HCT116 (cell line): Measurements from ENCODE around the gene EXOC6B. TPM values are rescaled to one million over a fixed set of nuclear protein-coding genes. Genes with fewer than 3 reads are reported as not detected.

Experiments used
- ATAC-seq: fragments of 200-7000 bp; cut with Tn5 transposase; 2 replicates; pipeline ENCODE4 v1.9.1; 2020; ENCODE audit warnings: mild to moderate bottlenecking, moderate library complexity
- BruUV-seq: library from RNA; stranded (reverse); fragments of 400-500 nt; replicated peaks from 2 replicates; lab custom pipeline; 2021; lab: Mats Ljungman, UMichigan
- CTCF ChIA-PET: fragments of 300-600 bp; sonication (Branson Sonifier 250); formaldehyde crosslinking; loops from one replicate; lab custom pipeline; 2021; ENCODE audit warnings: antibody characterized with exemption; lab: Charles Lee
- POLR2A ChIA-PET: fragments of 300-600, 350-600 bp; sonication (Branson Sonifier 250); formaldehyde crosslinking; loops from one replicate; lab custom pipeline; 2021; ENCODE audit warnings: antibody characterized with exemption; lab: Charles Lee
- RAD21 ChIA-PET, 2 experiments: fragments of 300-600 bp; sonication (Branson Sonifier 250); formaldehyde crosslinking; loops; one replicate each; lab custom pipeline; 2023; ENCODE audit warnings: low total read pairs in 2 of 2; ENCODE audit not compliant: uncharacterized antibody in 2 of 2, unreplicated experiment in 2 of 2, low non-redundant PET in 1 of 2; lab: Charles Lee
- DNase-seq: peaks from one replicate; pipeline ENCODE4 v3.0.0-alpha.2; 2010; ENCODE audit warnings: low read depth, low spot score
- H2AFZ ChIP-seq: fragments of 200-600 bp; shearing (Covaris generic), sonication (generic); 2 replicates; pipeline ENCODE4 v1.6.1; 2017; ENCODE audit warnings: low read depth, mixed run types, mixed read lengths, antibody characterized with exemption, low read length; ENCODE audit not compliant: poor library complexity, severe bottlenecking
- H3K27ac ChIP-seq: 2 replicates; pipeline ENCODE4 v1.5.1; 2012; ENCODE audit warnings: low read depth, low read length
- H3K27me3 ChIP-seq: fragments of 200-600 bp; sonication (generic); 2 replicates; pipeline ENCODE4 v1.6.1; 2016; ENCODE audit warnings: mixed run types, low read length, mixed read lengths; ENCODE audit not compliant: insufficient read depth
- H3K36me3 ChIP-seq, 2 experiments: fragments of 200-500 bp in 1 of 2; fragments of 200-600 bp in 1 of 2; sonication (Bioruptor generic) in 1 of 2; sonication (generic) in 1 of 2; 2 replicates each; pipeline versions ENCODE4 v1.5.1 to v1.6.1; 2014 to 2016; ENCODE audit warnings: low read length in 2 of 2, inconsistent platforms in 1 of 2, mixed read lengths in 1 of 2, mixed run types in 1 of 2; ENCODE audit not compliant: insufficient read depth in 2 of 2, control insufficient read depth in 1 of 2
- H3K4me1 ChIP-seq, 2 experiments: fragments of 200-600 bp in 1 of 2; sonication (generic) in 1 of 2; 2 replicates each; pipeline versions ENCODE4 v1.5.1 to v1.6.1; 2012 to 2017; ENCODE audit warnings: low read length in 2 of 2, inconsistent platforms in 1 of 2, mild to moderate bottlenecking in 1 of 2, mixed read lengths in 1 of 2, mixed run types in 1 of 2, moderate library complexity in 1 of 2; ENCODE audit not compliant: insufficient read depth in 2 of 2, control insufficient read depth in 1 of 2
- H3K4me2 ChIP-seq: fragments of 200-600 bp; sonication (generic); 2 replicates; pipeline ENCODE4 v1.6.1; 2017; ENCODE audit warnings: mixed run types, low read length, mixed read lengths
- H3K4me3 ChIP-seq, 2 experiments: fragments of 200-600 bp in 1 of 2; sonication (generic) in 1 of 2; replicated peaks in 1 of 2; 2 replicates each; pipeline ENCODE4 v1.5.1; 2011 to 2016; ENCODE audit warnings: low read length in 2 of 2, control low read depth in 1 of 2, low read depth in 1 of 2, mild to moderate bottlenecking in 1 of 2, mixed read lengths in 1 of 2, mixed run types in 1 of 2
- H3K79me2 ChIP-seq: fragments of 200-600 bp; sonication (generic); 2 replicates; pipeline ENCODE4 v1.6.1; 2017; ENCODE audit warnings: mild to moderate bottlenecking, mixed run types, low read length, moderate library complexity, mixed read lengths; ENCODE audit not compliant: insufficient read depth
- H3K9ac ChIP-seq: fragments of 200-600 bp; sonication (generic); 2 replicates; pipeline ENCODE4 v1.6.1; 2016; ENCODE audit warnings: low read length, mixed read lengths
- H3K9me2 ChIP-seq: fragments of 200-600 bp; sonication (generic), shearing (Covaris generic); 2 replicates; pipeline ENCODE4 v1.6.1; 2017; ENCODE audit warnings: mixed run types, mild to moderate bottlenecking, moderate library complexity; ENCODE audit not compliant: insufficient read depth
- H3K9me3 ChIP-seq, 2 experiments: fragments of 200-500 bp in 1 of 2; fragments of 200-600 bp in 1 of 2; sonication (Bioruptor generic) in 1 of 2; sonication (generic) in 1 of 2; 2 replicates each; pipeline ENCODE4 v1.6.1; 2014 to 2017; ENCODE audit warnings: low read length in 2 of 2, mixed read lengths in 2 of 2, inconsistent platforms in 1 of 2, low read depth in 1 of 2, mild to moderate bottlenecking in 1 of 2, mixed run types in 1 of 2, moderate library complexity in 1 of 2; ENCODE audit not compliant: control insufficient read depth in 1 of 2, insufficient read depth in 1 of 2
- H4K20me1 ChIP-seq: fragments of 200-600 bp; sonication (generic), shearing (Covaris generic); 2 replicates; pipeline ENCODE4 v1.6.1; 2017; ENCODE audit warnings: mixed run types, mild to moderate bottlenecking, moderate library complexity; ENCODE audit not compliant: insufficient read depth
- CEBPB ChIP-seq: IDR thresholded peaks from 2 replicates; pipeline ENCODE4 v1.6.1; 2012; ENCODE audit warnings: low read depth
- EGR1 ChIP-seq: IDR thresholded peaks from 2 replicates; pipeline ENCODE4 v1.6.1; 2012; ENCODE audit warnings: low read depth
- ELF1 ChIP-seq: IDR thresholded peaks from 2 replicates; pipeline ENCODE4 v1.6.1; 2012; ENCODE audit warnings: low read depth, borderline replicate concordance
- EZH2 ChIP-seq: fragments of 200-600 bp; sonication (generic); IDR thresholded peaks from 2 replicates; pipeline ENCODE4 v1.6.1; 2017; ENCODE audit warnings: antibody characterized with exemption, mixed run types
- EZH2phosphoT487 ChIP-seq: fragments of 200-600 bp; IDR thresholded peaks from 2 replicates; pipeline ENCODE4 v1.6.1; 2018; ENCODE audit warnings: antibody characterized with exemption, borderline replicate concordance
- FOSL1 ChIP-seq: IDR thresholded peaks from 2 replicates; pipeline ENCODE4 v1.6.1; 2012; ENCODE audit warnings: low read depth
- JUND ChIP-seq: IDR thresholded peaks from 2 replicates; pipeline ENCODE4 v1.6.1; 2012
- POLR2A ChIP-seq: IDR thresholded peaks from 2 replicates; pipeline ENCODE4 v1.7.0; 2011; ENCODE audit warnings: borderline replicate concordance; ENCODE audit not compliant: insufficient read depth, insufficient read length; ENCODE audit errors: extremely low read depth
- POLR2AphosphoS5 ChIP-seq: IDR thresholded peaks from 2 replicates; pipeline ENCODE4 v1.6.1; 2011; ENCODE audit warnings: mild to moderate bottlenecking, low read depth, low read length, moderate library complexity
- SIN3A ChIP-seq: IDR thresholded peaks from 2 replicates; pipeline ENCODE4 v1.6.1; 2012; ENCODE audit warnings: low read depth
- TCF7L2 ChIP-seq: IDR thresholded peaks from 2 replicates; pipeline ENCODE4 v1.7.0; 2011; ENCODE audit warnings: borderline replicate concordance, inconsistent platforms; ENCODE audit not compliant: insufficient read depth, insufficient read length; ENCODE audit errors: extremely low read depth
- ZFX ChIP-seq: fragments of 450-650 bp; IDR thresholded peaks from 2 replicates; pipeline ENCODE4 v1.6.1; 2017
- intact Hi-C: fragments of 100-400 bp; cut with micrococcal nuclease; formaldehyde crosslinking; loops from 2 replicates; pipeline ENCODE4 v1.10.0; 2022
- total RNA-seq: library from RNA; stranded (reverse); gene quantifications from one replicate; pipeline ENCODE4 v1.2.1, GENCODE V29; 2021; ENCODE audit not compliant: unreplicated experiment
- TF ChIP-seq, protein P1 (sequence below): IDR thresholded peaks from 2 replicates; pipeline ENCODE4 v1.6.1; 2012; ENCODE audit warnings: low read depth
- TF ChIP-seq, protein P2 (sequence below): IDR thresholded peaks from 2 replicates; pipeline ENCODE4 v1.6.1; 2012

EXOC6B gene
- total RNA-seq, 1 experiment from 2014 or later = 25.4 TPM

DNA sequence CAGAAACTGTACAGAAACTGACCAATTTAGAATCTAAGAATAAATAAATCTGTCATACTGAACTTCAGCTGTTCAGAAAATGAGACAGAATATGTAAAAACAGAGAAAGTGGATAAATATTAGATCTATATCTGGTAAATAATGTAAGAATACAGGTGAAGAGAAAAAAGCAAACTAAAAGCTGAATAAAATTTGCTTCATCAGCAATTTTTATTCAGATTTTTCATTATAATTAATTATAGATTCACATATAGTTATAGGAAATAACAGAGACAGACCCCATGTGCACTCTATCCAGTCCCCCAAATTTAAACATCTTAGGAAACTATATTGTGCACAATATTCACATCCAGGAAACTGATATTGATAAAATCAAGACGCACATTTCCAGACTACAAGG is 299.2 kb downstream of the EXOC6B start:
- Histone ChIP-seq H3K79me2 (no peaks in the 10 kb centered on the region), H2AFZ (no peak overlapping the region), H3K4me2 (no peak overlapping the region), H4K20me1 (no peaks in the 10 kb centered on the region), H3K27me3 (no peaks in the 10 kb centered on the region), H3K9ac (no peak overlapping the region), H3K27ac (no peak overlapping the region), H3K9me2 (no peaks in the 10 kb centered on the region), H3K4me3 (no peak overlapping the region), H3K9me3 (no peaks in the 10 kb centered on the region), H3K36me3 (no peaks in the 10 kb centered on the region), H3K4me1 (peaks cover 7% of the 10 kb centered on the region in 2 experiments)
- BruUV-seq = no TSS peak
- intact Hi-C loops = no loop called here
- ATAC-seq (no peak), DNase-seq (no peak)
- TF ChIP-seq FOSL1 (no peak), SIN3A (no peak), CEBPB (no peak), POLR2A (no peak), POLR2AphosphoS5 (no peak), ZFX (no peak), EZH2phosphoT487 (no peak), EGR1 (no peak), TCF7L2 (no peak), ELF1 (no peak), EZH2 (no peak), JUND (no peak)
- TF ChIP-seq, protein P1, sequence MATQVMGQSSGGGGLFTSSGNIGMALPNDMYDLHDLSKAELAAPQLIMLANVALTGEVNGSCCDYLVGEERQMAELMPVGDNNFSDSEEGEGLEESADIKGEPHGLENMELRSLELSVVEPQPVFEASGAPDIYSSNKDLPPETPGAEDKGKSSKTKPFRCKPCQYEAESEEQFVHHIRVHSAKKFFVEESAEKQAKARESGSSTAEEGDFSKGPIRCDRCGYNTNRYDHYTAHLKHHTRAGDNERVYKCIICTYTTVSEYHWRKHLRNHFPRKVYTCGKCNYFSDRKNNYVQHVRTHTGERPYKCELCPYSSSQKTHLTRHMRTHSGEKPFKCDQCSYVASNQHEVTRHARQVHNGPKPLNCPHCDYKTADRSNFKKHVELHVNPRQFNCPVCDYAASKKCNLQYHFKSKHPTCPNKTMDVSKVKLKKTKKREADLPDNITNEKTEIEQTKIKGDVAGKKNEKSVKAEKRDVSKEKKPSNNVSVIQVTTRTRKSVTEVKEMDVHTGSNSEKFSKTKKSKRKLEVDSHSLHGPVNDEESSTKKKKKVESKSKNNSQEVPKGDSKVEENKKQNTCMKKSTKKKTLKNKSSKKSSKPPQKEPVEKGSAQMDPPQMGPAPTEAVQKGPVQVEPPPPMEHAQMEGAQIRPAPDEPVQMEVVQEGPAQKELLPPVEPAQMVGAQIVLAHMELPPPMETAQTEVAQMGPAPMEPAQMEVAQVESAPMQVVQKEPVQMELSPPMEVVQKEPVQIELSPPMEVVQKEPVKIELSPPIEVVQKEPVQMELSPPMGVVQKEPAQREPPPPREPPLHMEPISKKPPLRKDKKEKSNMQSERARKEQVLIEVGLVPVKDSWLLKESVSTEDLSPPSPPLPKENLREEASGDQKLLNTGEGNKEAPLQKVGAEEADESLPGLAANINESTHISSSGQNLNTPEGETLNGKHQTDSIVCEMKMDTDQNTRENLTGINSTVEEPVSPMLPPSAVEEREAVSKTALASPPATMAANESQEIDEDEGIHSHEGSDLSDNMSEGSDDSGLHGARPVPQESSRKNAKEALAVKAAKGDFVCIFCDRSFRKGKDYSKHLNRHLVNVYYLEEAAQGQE = no peak
- TF ChIP-seq, protein P2, sequence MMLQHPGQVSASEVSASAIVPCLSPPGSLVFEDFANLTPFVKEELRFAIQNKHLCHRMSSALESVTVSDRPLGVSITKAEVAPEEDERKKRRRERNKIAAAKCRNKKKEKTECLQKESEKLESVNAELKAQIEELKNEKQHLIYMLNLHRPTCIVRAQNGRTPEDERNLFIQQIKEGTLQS = no peak
- ChIA-PET RAD21 (no interaction called here), POLR2A (no interaction called here), CTCF (no interaction called here)
